BLaER1 treated with 17β-estradiol and CSF1 and Interleukin-3, amounts not matched to agents 10 nM and 100 nM (cell line): ENCODE measurements around the gene FZR1.

Source experiments
- H3K27ac ChIP-seq, 11 experiments: shearing (Covaris generic); formaldehyde crosslinking; 2 replicates each; pipeline ENCODE4 v1.8.1; 2022
- H3K27me3 ChIP-seq, 11 experiments: shearing (Covaris generic); formaldehyde crosslinking; 2 replicates each; pipeline ENCODE4 v1.8.1; 2022
- H3K36me3 ChIP-seq, 11 experiments: shearing (Covaris generic); formaldehyde crosslinking; 2 replicates each; pipeline ENCODE4 v1.8.1; 2022
- H3K4me1 ChIP-seq, 10 experiments: shearing (Covaris generic); formaldehyde crosslinking; 2 replicates each; pipeline ENCODE4 v1.8.1; 2022
- H3K4me2 ChIP-seq, 11 experiments: shearing (Covaris generic); formaldehyde crosslinking; 2 replicates each; pipeline ENCODE4 v1.8.1; 2022
- H3K4me3 ChIP-seq, 10 experiments: shearing (Covaris generic); formaldehyde crosslinking; 2 replicates each; pipeline ENCODE4 v1.8.1; 2022
- H3K9ac ChIP-seq, 11 experiments: shearing (Covaris generic); formaldehyde crosslinking; 2 replicates each; pipeline ENCODE4 v1.8.1; 2022
- H3K9me3 ChIP-seq, 11 experiments: shearing (Covaris generic); formaldehyde crosslinking; replicated peaks in 1 of 11; 2 replicates each; pipeline ENCODE4 v1.8.1; 2022
- H4K20me1 ChIP-seq, 11 experiments: shearing (Covaris generic); formaldehyde crosslinking; 2 replicates each; pipeline ENCODE4 v1.8.1; 2022
- Cebpa-rat ChIP-seq, 11 experiments: shearing (Covaris generic); IDR thresholded peaks; 2 replicates each; pipeline ENCODE4 v1.8.1; 2022

Gene FZR1

DNA sequence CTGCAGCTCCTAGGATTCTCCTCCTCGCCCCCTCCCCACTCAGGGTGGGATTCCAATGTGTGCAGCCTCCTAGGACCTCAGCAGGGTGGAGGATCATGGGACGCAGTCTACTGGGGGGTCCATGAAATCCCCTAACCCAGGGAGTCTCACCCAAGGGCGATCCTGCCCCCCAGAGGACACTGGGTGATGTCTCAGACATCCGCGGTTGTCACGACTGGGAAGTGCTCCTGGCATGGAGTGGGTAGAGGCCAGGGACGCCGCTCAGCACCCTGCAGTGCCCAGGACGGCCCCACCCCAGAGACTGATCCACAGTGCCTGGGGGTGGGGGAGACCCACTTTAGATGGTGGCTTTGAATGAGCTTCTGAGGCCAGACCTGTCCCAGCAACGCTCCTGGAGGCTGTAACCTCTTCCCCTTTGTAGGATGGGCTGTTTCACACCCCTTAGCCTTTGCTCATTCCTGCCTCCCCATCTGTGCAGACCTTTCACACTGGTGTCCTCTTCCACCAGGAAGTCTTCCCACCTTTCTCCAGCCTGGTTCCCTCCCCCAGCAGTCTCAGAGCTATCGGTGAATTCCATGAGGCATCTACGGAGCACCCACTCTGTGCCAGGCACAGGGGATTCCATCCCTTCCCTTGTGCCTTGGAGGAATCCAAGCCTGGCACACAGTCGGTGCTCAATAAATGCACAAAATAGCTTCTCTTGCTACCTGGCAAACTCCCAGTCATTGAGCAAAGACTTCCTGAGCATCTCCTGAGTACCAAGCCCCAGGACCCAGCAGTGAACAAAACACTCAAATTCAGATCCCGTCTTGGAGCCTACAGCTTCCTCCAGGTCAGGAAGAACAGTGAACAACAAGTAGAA lies 36.2 kb upstream of the FZR1 start:
- Histone ChIP-seq H3K4me3 (no peak overlapping the region), H3K27me3 (no peaks in the 10 kb centered on the region), H3K36me3 (peaks cover 0 to 32% (median 19%) of the 10 kb centered on the region in 11 experiments; a peak in 18 of 22 replicates), H3K9ac (no peak overlapping the region; a peak in 1 of 22 replicates), H3K9me3 (peaks cover 0 to 18% (median 7%) of the 10 kb centered on the region in 11 experiments; a peak in 13 of 22 replicates), H3K4me1 (peaks cover 6 to 38% (median 20%) of the 10 kb centered on the region in 10 experiments; a peak in 17 of 20 replicates), H4K20me1 (peaks cover 20 to 64% (median 32%) of the 10 kb centered on the region in 11 experiments; a peak in 19 of 22 replicates), H3K27ac (no peak overlapping the region), H3K4me2 (peak overlapping the region in 6 of 11 experiments; percentile 2 to 39 (median 33); a peak in 10 of 22 replicates)
- TF ChIP-seq Cebpa-rat (IDR thresholded peaks at IDR 0.05): no peak

DNA sequence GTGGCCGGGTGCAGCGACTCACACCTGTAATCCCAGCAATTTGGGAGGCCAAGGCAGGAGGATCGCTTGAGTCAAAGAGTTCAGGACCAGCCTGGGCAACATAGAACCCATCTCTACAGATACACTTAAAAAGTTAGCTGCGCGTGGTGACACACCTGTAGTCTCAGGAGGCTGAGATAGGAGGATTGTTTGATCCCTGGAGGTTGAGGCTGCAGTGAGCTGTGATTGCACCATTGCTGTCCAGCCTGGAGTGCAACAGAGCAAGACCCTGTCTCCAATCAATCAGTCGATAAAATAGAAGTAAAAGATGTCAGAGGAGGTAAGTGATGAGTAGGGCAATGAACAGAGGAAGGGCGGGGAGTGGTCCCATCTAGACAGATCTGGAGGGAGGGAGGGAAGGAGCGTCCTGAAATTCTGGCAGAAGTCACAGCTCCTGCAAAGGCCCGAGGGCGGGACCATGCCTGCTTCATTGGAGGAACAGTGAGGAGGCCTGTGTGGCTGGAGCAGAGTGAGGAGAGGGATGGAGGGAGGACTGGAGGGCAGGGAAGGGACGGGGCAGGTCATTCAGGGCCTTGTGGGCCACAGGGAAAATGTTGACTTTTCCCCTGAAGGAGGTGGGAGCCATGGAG lies 35.5 kb upstream of the FZR1 start:
- Histone ChIP-seq H3K4me1 (peaks cover 6 to 38% (median 22%) of the 10 kb centered on the region in 10 experiments; a peak in 17 of 20 replicates), H3K9me3 (peaks cover 0 to 18% (median 7%) of the 10 kb centered on the region in 11 experiments; a peak in 13 of 22 replicates), H3K9ac (no peak overlapping the region), H3K27me3 (no peaks in the 10 kb centered on the region), H3K4me2 (0 out of 22 replicates have a peak overlapping the region, but pooled peaks of 1 of the 11 experiments have one; percentile 17), H3K36me3 (peaks cover 0 to 31% (median 18%) of the 10 kb centered on the region in 11 experiments; a peak in 18 of 22 replicates), H3K27ac (no peak overlapping the region), H3K4me3 (no peak overlapping the region), H4K20me1 (peaks cover 18 to 56% (median 28%) of the 10 kb centered on the region in 11 experiments; a peak in 19 of 22 replicates)
- TF ChIP-seq Cebpa-rat (IDR thresholded peaks at IDR 0.05): no peak

DNA sequence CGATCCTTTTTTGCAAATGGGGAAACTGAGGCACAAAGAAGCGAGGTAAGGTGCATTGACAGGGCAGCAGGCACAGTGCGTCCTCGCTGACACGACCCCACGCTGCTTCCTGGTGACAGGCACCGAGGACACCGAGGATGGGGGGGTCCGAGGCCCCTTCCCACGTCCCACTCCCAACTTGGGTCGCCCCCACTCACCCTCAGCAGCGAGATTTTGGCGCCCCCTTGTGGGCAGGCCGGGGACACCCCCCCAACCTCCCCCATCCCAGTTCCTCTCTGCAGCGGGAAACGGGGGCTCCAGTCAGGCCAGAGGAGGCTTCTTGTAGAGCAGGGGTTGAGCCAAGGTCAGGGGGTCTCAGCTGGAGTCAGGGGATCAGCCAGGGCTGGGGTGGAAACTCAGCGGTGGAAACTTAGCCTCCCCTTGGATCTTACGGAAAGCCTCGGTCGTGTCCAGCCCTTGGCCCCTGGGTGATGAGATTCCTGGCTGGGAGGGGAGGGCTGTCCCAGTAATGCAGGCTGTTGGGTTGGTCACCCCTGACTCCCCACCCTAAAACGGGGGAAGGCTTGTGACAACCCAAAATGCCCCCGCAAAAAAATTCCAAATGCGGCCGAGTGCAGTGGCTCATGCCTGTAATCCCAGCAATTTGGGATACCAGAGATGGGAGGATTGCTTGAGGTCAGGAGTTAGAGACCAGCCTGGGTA lies 34.0 kb upstream of the FZR1 start:
- Histone ChIP-seq H3K4me3 (no peak overlapping the region), H3K27me3 (no peaks in the 10 kb centered on the region), H4K20me1 (peaks cover 6 to 44% (median 19%) of the 10 kb centered on the region in 11 experiments; a peak in 17 of 22 replicates), H3K4me2 (no peak overlapping the region), H3K27ac (no peak overlapping the region), H3K4me1 (peaks cover 6 to 38% (median 23%) of the 10 kb centered on the region in 10 experiments; a peak in 17 of 20 replicates), H3K9ac (no peak overlapping the region), H3K9me3 (peaks cover 0 to 13% (median 4%) of the 10 kb centered on the region in 11 experiments; a peak in 12 of 22 replicates), H3K36me3 (peaks cover 0 to 30% (median 10%) of the 10 kb centered on the region in 11 experiments; a peak in 13 of 22 replicates)
- TF ChIP-seq Cebpa-rat (IDR thresholded peaks at IDR 0.05): no peak

DNA sequence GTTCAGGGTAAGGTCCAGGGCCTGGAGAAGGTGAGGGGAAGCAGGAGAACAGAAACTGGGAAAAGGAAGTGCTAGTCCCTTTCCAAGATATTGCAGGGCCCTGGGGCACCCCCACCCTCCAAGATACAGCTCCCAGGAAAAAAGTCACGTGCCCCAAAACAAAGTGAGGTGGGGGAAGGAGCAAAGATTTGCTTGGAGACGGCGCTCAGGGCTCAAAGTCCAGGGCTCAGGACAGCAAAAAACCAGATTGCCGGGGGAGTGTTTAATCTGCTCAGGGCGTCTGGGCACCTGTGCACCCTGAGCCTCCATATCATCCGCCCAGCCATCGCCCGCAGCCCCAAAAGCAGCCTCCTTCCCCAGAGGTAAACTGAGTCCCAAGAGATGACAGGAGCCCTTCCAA lies 32.1 kb upstream of the FZR1 start:
- Histone ChIP-seq H3K4me2 (peak overlapping the region in 2 of 11 experiments; percentile 2 to 35; a peak in 3 of 22 replicates), H3K4me1 (peaks cover 6 to 51% (median 33%) of the 10 kb centered on the region in 10 experiments; a peak in 18 of 20 replicates), H3K9me3 (0 out of 22 replicates have a peak, but pooled peaks cover 0 to 5% (median 0%) of the 10 kb centered on the region in 11 experiments), H3K4me3 (no peak overlapping the region), H3K9ac (no peak overlapping the region), H4K20me1 (peaks cover 6 to 42% (median 18%) of the 10 kb centered on the region in 11 experiments; a peak in 17 of 22 replicates), H3K36me3 (peaks cover 0 to 26% (median 10%) of the 10 kb centered on the region in 11 experiments; a peak in 9 of 22 replicates), H3K27ac (no peak overlapping the region; a peak in 1 of 22 replicates), H3K27me3 (no peaks in the 10 kb centered on the region)
- TF ChIP-seq Cebpa-rat (IDR thresholded peaks at IDR 0.05): no peak

DNA sequence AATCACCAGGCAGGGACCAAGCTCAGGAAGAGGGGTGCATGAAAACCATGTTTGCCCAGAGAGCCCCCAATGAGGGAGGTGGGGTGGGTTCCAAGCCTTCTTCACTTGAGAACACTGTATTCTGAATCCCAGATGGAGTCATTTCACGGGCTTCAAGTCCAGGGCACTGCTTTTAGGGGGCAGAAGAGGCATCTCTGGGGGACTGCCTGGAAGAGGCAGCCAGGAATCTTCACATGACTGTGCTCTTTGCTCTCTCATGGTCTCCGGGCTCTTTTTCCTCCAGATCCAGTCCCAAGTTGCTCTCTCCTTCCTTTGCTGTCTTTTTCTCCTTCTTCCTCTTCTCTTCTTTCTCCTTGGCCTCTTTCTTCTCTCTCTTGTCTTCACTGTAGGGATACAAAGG lies 31.5 kb upstream of the FZR1 start:
- peaks cover under 1 to 36% (median 12%) of the 10 kb centered on the region in 11 experiments; a peak in 15 of 22 replicates for H4K20me1 ChIP-seq
- H3K27me3 ChIP-seq: no peaks in the 10 kb centered on the region
- H3K9ac ChIP-seq: no peak overlapping the region; a peak in 1 of 22 replicates
- TF ChIP-seq Cebpa-rat (IDR thresholded peaks at IDR 0.05): no peak
- H3K4me3 ChIP-seq: no peak overlapping the region
- H3K4me2 ChIP-seq: no peak overlapping the region
- H3K27ac ChIP-seq: no peak overlapping the region; a peak in 1 of 22 replicates
- H3K36me3 ChIP-seq: peaks cover 0 to 26% (median 10%) of the 10 kb centered on the region in 11 experiments; a peak in 9 of 22 replicates
- 0 out of 22 replicates have a peak, but pooled peaks cover 0 to 5% (median 0%) of the 10 kb centered on the region in 11 experiments for H3K9me3 ChIP-seq
- peaks cover 6 to 45% (median 28%) of the 10 kb centered on the region in 10 experiments; a peak in 18 of 20 replicates for H3K4me1 ChIP-seq

DNA sequence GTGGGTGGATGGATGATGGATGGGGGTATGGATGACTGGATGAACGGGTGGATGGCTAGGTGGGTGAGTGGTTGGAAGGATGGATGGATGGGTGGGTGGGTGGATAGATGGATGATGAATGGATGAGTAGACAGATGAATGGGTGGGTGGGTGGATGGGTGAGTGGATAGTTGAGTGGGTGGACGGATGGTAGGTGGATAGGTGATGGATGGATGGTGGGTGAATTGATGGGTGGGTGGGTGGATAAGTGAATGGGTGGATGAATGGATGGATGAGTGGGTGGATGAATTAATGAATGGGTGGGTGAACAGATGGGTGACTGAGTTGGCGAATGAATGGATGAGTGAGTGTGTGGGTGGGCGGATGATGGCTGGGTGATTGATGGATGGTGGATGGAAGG lies 30.7 kb upstream of the FZR1 start:
- Histone ChIP-seq H3K9me3 (0 out of 22 replicates have a peak, but pooled peaks cover 0 to 5% (median 0%) of the 10 kb centered on the region in 11 experiments), H3K36me3 (peaks cover 0 to 26% (median 10%) of the 10 kb centered on the region in 11 experiments; a peak in 9 of 22 replicates), H3K4me1 (peaks cover 8 to 45% (median 26%) of the 10 kb centered on the region in 10 experiments; a peak in 18 of 20 replicates), H3K9ac (no peak overlapping the region), H4K20me1 (peaks cover 0 to 28% (median 6%) of the 10 kb centered on the region in 11 experiments; a peak in 10 of 22 replicates), H3K27me3 (peaks cover 0 to 1% (median 0%) of the 10 kb centered on the region in 11 experiments; a peak in 1 of 22 replicates), H3K4me2 (no peak overlapping the region), H3K4me3 (no peak overlapping the region), H3K27ac (no peak overlapping the region)
- TF ChIP-seq Cebpa-rat (IDR thresholded peaks at IDR 0.05): no peak

DNA sequence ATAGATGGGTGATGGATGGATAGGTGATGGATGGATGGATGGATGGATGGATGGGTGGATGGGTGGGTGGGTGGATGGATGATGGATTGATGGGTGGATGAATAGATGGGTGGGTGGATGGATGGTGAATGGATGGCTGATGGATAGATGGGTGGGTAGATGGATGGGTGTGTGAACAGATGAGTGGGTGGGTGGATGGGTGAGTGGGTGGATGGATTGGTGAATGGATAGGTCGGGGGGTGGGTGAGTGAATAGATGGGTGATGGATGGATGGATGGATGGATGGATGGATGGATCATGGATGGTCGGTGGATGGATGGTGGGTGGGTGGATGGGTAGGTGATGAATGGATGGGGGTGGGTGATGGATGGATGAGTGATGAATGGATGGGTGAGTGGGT lies 29.3 kb upstream of the FZR1 start:
- Histone ChIP-seq H3K4me2 (no peak overlapping the region), H3K36me3 (peaks cover 0 to 26% (median 10%) of the 10 kb centered on the region in 11 experiments; a peak in 9 of 22 replicates), H3K9ac (no peak overlapping the region), H3K27ac (no peak overlapping the region), H3K4me3 (no peak overlapping the region), H3K9me3 (0 out of 22 replicates have a peak, but pooled peaks cover 0 to 5% (median 0%) of the 10 kb centered on the region in 11 experiments), H3K4me1 (peaks cover 14 to 52% (median 38%) of the 10 kb centered on the region in 10 experiments; a peak in 18 of 20 replicates), H4K20me1 (peaks cover 0 to 20% (median 5%) of the 10 kb centered on the region in 11 experiments; a peak in 6 of 22 replicates), H3K27me3 (peaks cover 0 to 9% (median 0%) of the 10 kb centered on the region in 11 experiments; a peak in 2 of 22 replicates)
- no peak for TF ChIP-seq Cebpa-rat (IDR thresholded peaks at IDR 0.05)
